Measurements from ENCODE around the gene PRPS2.

The PRPS2 gene

GRCh38 chrX:12844319-12844718, 53.1 kb downstream of the PRPS2 start:
- H3K27ac ChIP-seq (ENCODE audit: low read depth, low read length): no peak overlapping the region
- H3K4me1 ChIP-seq (ENCODE audit: control insufficient read depth in 1 of 2, insufficient read depth in 2 of 2, low read length in 2 of 2): no peaks in the 10 kb centered on the region

GRCh38 chrX:12865359-12865758, 74.1 kb downstream of the PRPS2 start:
- Histone ChIP-seq H3K4me1 (ENCODE audit: control insufficient read depth in 1 of 2, insufficient read depth in 2 of 2, low read length in 2 of 2) (no peaks in the 10 kb centered on the region), H3K9ac (ENCODE audit: low read depth in 1 of 2, low read length in 2 of 2) (no peak overlapping the region), H3K27me3 (ENCODE audit: control insufficient read depth in 1 of 2, insufficient read depth in 2 of 2, low read length in 2 of 2) (no peaks in the 10 kb centered on the region), H3K9me3 (ENCODE audit: control insufficient read depth in 1 of 2, low read length in 2 of 2) (no peaks in the 10 kb centered on the region), H3K36me3 (ENCODE audit: control insufficient read depth in 1 of 2, insufficient read depth in 2 of 2, low read length in 2 of 2) (no peaks in the 10 kb centered on the region), H3K27ac (ENCODE audit: low read depth, low read length) (no peak overlapping the region), H3K4me3 (ENCODE audit: low read depth in 1 of 2, low read length in 2 of 2) (no peak overlapping the region)

More at GRCh38 chrX:12844319-12844718, 53.1 kb downstream of the PRPS2 start:
- no peaks in the 10 kb centered on the region for H3K9me3 ChIP-seq (ENCODE audit: control insufficient read depth in 1 of 2, low read length in 2 of 2)
- H3K4me3 ChIP-seq (ENCODE audit: low read depth in 1 of 2, low read length in 2 of 2): peak overlapping the region in 1 of 2 donors; percentile 50
- H3K36me3 ChIP-seq (ENCODE audit: control insufficient read depth in 1 of 2, insufficient read depth in 2 of 2, low read length in 2 of 2): no peaks in the 10 kb centered on the region
- H3K27me3 ChIP-seq (ENCODE audit: control insufficient read depth in 1 of 2, insufficient read depth in 2 of 2, low read length in 2 of 2): no peaks in the 10 kb centered on the region
- H3K9ac ChIP-seq (ENCODE audit: low read depth in 1 of 2, low read length in 2 of 2): no peak overlapping the region

- H3K4me1 ChIP-seq (ENCODE audit: control insufficient read depth in 1 of 2, insufficient read depth in 2 of 2, low read length in 2 of 2): no peaks in the 10 kb centered on the region
- H3K4me3 ChIP-seq (ENCODE audit: low read depth in 1 of 2, low read length in 2 of 2): no peak within 1 kb of the TSS
- H3K9me3 ChIP-seq (ENCODE audit: control insufficient read depth in 1 of 2, low read length in 2 of 2): no peaks in the 10 kb centered on the region
- H3K36me3 ChIP-seq (ENCODE audit: control insufficient read depth in 1 of 2, insufficient read depth in 2 of 2, low read length in 2 of 2): no peaks in the 10 kb centered on the region
- H3K27ac ChIP-seq (ENCODE audit: low read depth, low read length): no peak within 1 kb of the TSS
- H3K27me3 ChIP-seq (ENCODE audit: control insufficient read depth in 1 of 2, insufficient read depth in 2 of 2, low read length in 2 of 2): no peaks in the 10 kb centered on the region
- H3K9ac ChIP-seq (ENCODE audit: low read depth in 1 of 2, low read length in 2 of 2): no peak within 1 kb of the TSS
Observed at GRCh38 chrX:12866451-12867377, 75.5 kb downstream of the PRPS2 start, which contains the start of gene TLR7. TSS of gene TLR7 (plus strand) at chrX:12867072. CDS start at chrX:12867579, 507 bp downstream.

GRCh38 chrX:12867685-12868084, 76.5 kb downstream of the PRPS2 start:
- H3K9me3 ChIP-seq (ENCODE audit: control insufficient read depth in 1 of 2, low read length in 2 of 2): no peaks in the 10 kb centered on the region
- no peaks in the 10 kb centered on the region for H3K4me1 ChIP-seq (ENCODE audit: control insufficient read depth in 1 of 2, insufficient read depth in 2 of 2, low read length in 2 of 2)
- H3K27me3 ChIP-seq (ENCODE audit: control insufficient read depth in 1 of 2, insufficient read depth in 2 of 2, low read length in 2 of 2): no peaks in the 10 kb centered on the region
- H3K36me3 ChIP-seq (ENCODE audit: control insufficient read depth in 1 of 2, insufficient read depth in 2 of 2, low read length in 2 of 2): no peaks in the 10 kb centered on the region
- no peak overlapping the region for H3K9ac ChIP-seq (ENCODE audit: low read depth in 1 of 2, low read length in 2 of 2)
- H3K27ac ChIP-seq (ENCODE audit: low read depth, low read length): no peak overlapping the region
- no peak overlapping the region for H3K4me3 ChIP-seq (ENCODE audit: low read depth in 1 of 2, low read length in 2 of 2)

- Histone ChIP-seq H3K27me3 (ENCODE audit: control insufficient read depth in 1 of 2, insufficient read depth in 2 of 2, low read length in 2 of 2) (no peaks in the 10 kb centered on the region), H3K36me3 (ENCODE audit: control insufficient read depth in 1 of 2, insufficient read depth in 2 of 2, low read length in 2 of 2) (no peaks in the 10 kb centered on the region), H3K9me3 (ENCODE audit: control insufficient read depth in 1 of 2, low read length in 2 of 2) (no peaks in the 10 kb centered on the region), H3K4me3 (ENCODE audit: low read depth in 1 of 2, low read length in 2 of 2) (no peak overlapping the region), H3K27ac (ENCODE audit: low read depth, low read length) (no peak overlapping the region), H3K4me1 (ENCODE audit: control insufficient read depth in 1 of 2, insufficient read depth in 2 of 2, low read length in 2 of 2) (no peaks in the 10 kb centered on the region), H3K9ac (ENCODE audit: low read depth in 1 of 2, low read length in 2 of 2) (no peak overlapping the region)
Observed at GRCh38 chrX:12868747-12869146, 77.5 kb downstream of the PRPS2 start.

GRCh38 chrX:12871257-12871656, 80.0 kb downstream of the PRPS2 start:
- Histone ChIP-seq H3K27me3 (ENCODE audit: control insufficient read depth in 1 of 2, insufficient read depth in 2 of 2, low read length in 2 of 2) (no peaks in the 10 kb centered on the region), H3K9ac (ENCODE audit: low read depth in 1 of 2, low read length in 2 of 2) (no peak overlapping the region), H3K36me3 (ENCODE audit: control insufficient read depth in 1 of 2, insufficient read depth in 2 of 2, low read length in 2 of 2) (no peaks in the 10 kb centered on the region), H3K4me1 (ENCODE audit: control insufficient read depth in 1 of 2, insufficient read depth in 2 of 2, low read length in 2 of 2) (no peaks in the 10 kb centered on the region), H3K27ac (ENCODE audit: low read depth, low read length) (no peak overlapping the region), H3K4me3 (ENCODE audit: low read depth in 1 of 2, low read length in 2 of 2) (no peak overlapping the region), H3K9me3 (ENCODE audit: control insufficient read depth in 1 of 2, low read length in 2 of 2) (no peaks in the 10 kb centered on the region)

- no peaks in the 10 kb centered on the region for H3K36me3 ChIP-seq (ENCODE audit: control insufficient read depth in 1 of 2, insufficient read depth in 2 of 2, low read length in 2 of 2)
- H3K4me3 ChIP-seq (ENCODE audit: low read depth in 1 of 2, low read length in 2 of 2): no peak overlapping the region
- H3K9ac ChIP-seq (ENCODE audit: low read depth in 1 of 2, low read length in 2 of 2): no peak overlapping the region
- no peak overlapping the region for H3K27ac ChIP-seq (ENCODE audit: low read depth, low read length)
- no peaks in the 10 kb centered on the region for H3K4me1 ChIP-seq (ENCODE audit: control insufficient read depth in 1 of 2, insufficient read depth in 2 of 2, low read length in 2 of 2)
- no peaks in the 10 kb centered on the region for H3K9me3 ChIP-seq (ENCODE audit: control insufficient read depth in 1 of 2, low read length in 2 of 2)
- no peaks in the 10 kb centered on the region for H3K27me3 ChIP-seq (ENCODE audit: control insufficient read depth in 1 of 2, insufficient read depth in 2 of 2, low read length in 2 of 2)
Observed at GRCh38 chrX:12872741-12873140, 81.5 kb downstream of the PRPS2 start.
